ENCODE measurements around the gene EVL.

Gene EVL

GRCh38 chr14:100069161-100069800, 4.1 kb downstream of the EVL start:
- TF ChIP-seq, protein P1, sequence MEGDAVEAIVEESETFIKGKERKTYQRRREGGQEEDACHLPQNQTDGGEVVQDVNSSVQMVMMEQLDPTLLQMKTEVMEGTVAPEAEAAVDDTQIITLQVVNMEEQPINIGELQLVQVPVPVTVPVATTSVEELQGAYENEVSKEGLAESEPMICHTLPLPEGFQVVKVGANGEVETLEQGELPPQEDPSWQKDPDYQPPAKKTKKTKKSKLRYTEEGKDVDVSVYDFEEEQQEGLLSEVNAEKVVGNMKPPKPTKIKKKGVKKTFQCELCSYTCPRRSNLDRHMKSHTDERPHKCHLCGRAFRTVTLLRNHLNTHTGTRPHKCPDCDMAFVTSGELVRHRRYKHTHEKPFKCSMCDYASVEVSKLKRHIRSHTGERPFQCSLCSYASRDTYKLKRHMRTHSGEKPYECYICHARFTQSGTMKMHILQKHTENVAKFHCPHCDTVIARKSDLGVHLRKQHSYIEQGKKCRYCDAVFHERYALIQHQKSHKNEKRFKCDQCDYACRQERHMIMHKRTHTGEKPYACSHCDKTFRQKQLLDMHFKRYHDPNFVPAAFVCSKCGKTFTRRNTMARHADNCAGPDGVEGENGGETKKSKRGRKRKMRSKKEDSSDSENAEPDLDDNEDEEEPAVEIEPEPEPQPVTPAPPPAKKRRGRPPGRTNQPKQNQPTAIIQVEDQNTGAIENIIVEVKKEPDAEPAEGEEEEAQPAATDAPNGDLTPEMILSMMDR (conservative IDR thresholded peaks at IDR 0.05; ENCODE audit: control insufficient read depth, insufficient read depth, low read depth, low read length) = no peak
- no peak for DNase-seq (ENCODE audit: low read depth)
- no peak overlapping the region for H3K4me3 ChIP-seq (ENCODE audit: control insufficient read depth, low read depth, low read length)

DNA sequence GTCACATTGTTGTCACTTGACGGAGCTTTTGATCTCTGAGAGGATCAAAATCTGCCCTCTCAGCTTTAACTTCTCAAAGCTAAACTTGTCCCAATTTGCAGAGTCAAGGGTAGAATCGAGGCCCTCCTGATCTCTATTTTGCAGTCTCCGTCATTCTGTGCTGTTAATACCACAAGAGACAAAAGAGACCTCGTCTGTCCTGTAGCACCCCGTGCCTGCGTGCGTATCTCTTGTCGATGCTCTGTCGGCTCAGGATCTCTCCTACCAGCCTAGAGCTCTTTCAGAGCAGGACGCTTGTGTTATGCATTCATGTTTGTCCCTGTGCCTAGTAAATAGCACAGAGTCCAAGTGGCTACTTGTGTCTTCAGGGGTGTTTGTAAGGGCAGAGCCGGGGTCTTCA, 5.1 kb downstream of the EVL start:
- no peak for DNase-seq (ENCODE audit: low read depth)
- TF ChIP-seq, protein P1 (conservative IDR thresholded peaks at IDR 0.05; ENCODE audit: control insufficient read depth, insufficient read depth, low read depth, low read length) = no peak
- H3K4me3 ChIP-seq (ENCODE audit: control insufficient read depth, low read depth, low read length) = no peak overlapping the region

DNA sequence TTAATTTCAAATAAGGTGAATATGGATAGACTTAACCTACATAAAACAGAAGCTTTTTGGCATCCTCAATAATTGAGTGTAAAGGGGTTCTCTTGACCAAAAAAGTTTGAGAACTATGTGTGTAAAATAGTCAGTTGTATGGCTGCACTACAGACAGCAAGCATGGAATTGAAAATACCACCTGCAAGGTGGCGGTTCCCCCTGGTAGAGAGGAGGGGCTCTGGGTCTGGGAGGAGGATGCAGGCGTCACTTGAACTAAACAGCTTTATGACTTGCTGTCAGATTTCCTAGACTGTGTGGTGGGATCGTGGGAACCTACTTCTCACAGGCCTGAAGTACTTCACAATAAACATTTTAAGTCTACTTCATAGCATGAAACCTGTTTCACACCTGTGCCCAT, 6.3 kb downstream of the EVL start:
- TF ChIP-seq, protein P1 (conservative IDR thresholded peaks at IDR 0.05; ENCODE audit: control insufficient read depth, insufficient read depth, low read depth, low read length) = no peak
- no peak for DNase-seq (ENCODE audit: low read depth)
- no peak overlapping the region for H3K4me3 ChIP-seq (ENCODE audit: control insufficient read depth, low read depth, low read length)

GRCh38 chr14:100072783-100073346, 7.6 kb downstream of the EVL start:
- TF ChIP-seq, protein P1 (conservative IDR thresholded peaks at IDR 0.05; ENCODE audit: control insufficient read depth, insufficient read depth, low read depth, low read length) = no peak
- DNase-seq (ENCODE audit: low read depth) = no peak
- H3K4me3 ChIP-seq (ENCODE audit: control insufficient read depth, low read depth, low read length) = no peak overlapping the region

GRCh38 chr14:100073576-100074430, 8.6 kb downstream of the EVL start:
- DNase-seq (ENCODE audit: low read depth) = no peak
- H3K4me3 ChIP-seq (ENCODE audit: control insufficient read depth, low read depth, low read length) = no peak overlapping the region
- TF ChIP-seq, protein P1 (conservative IDR thresholded peaks at IDR 0.05; ENCODE audit: control insufficient read depth, insufficient read depth, low read depth, low read length) = no peak

GRCh38 chr14:100074431-100075100, 9.3 kb downstream of the EVL start:
- no peak for DNase-seq (ENCODE audit: low read depth)
- H3K4me3 ChIP-seq (ENCODE audit: control insufficient read depth, low read depth, low read length) = no peak overlapping the region
- TF ChIP-seq, protein P1 (conservative IDR thresholded peaks at IDR 0.05; ENCODE audit: control insufficient read depth, insufficient read depth, low read depth, low read length) = no peak

All from fibroblast of mammary gland (primary cell).